Measurements from ENCODE around the gene ZNF451. TPM values are rescaled to one million over a fixed set of nuclear protein-coding genes. Genes with fewer than 3 reads are reported as not detected.

Gene ZNF451
- total RNA-seq, 1 experiment from 2014 or later = 50.6 TPM

DNA sequence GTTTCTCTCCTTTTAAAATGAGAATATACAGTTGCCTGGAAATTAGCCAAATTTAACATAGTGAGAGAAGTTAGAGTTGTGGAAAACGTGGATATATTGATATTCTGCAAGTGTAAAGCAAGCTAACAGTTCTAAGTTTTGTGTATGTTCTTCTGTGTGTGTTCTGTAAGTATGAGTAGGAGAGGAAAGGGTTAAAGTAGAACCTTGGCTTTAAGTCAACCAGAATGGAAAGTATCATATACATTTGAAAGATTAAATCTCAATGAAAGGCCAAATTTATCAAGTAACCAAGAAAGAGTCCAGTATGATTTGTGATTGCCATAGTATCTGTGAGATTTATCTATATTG, 52.2 kb downstream of the ZNF451 start:
- CTCF ChIA-PET = interaction anchor here (0.5 kb wide), 1 partner anchor 117 kb away, joined by 3 read pairs; no protein-coding TSS in a partner anchor
- Histone ChIP-seq H3K36me3 (ENCODE audit: low read depth) (peaks cover 5% of the 10 kb centered on the region; the same call in 1 of the 2 replicates), H3K27me3 (ENCODE audit: insufficient read depth, low read depth) (no peaks in the 10 kb centered on the region), H3K27ac (no peak overlapping the region), H3K79me2 (ENCODE audit: low read depth) (no peaks in the 10 kb centered on the region), H2AFZ (no peak overlapping the region), H3K9me3 (ENCODE audit: insufficient read depth, low read depth) (no peaks in the 10 kb centered on the region; the same call in none of the 2 replicates), H3F3A (ENCODE audit: insufficient read depth, low read depth) (no peaks in the 10 kb centered on the region), H3K4me3 (no peak overlapping the region), H3K4me1 (replicated peaks; ENCODE audit: insufficient read depth) (no peaks in the 10 kb centered on the region), H4K20me1 (ENCODE audit: insufficient read depth) (no peaks in the 10 kb centered on the region; the same call in 1 of the 2 replicates), H3K9me2 (ENCODE audit: insufficient read depth) (no peaks in the 10 kb centered on the region), H3K4me2 (no peak overlapping the region)
- intact Hi-C loops (cut with micrococcal nuclease; ENCODE audit: unreplicated experiment) = no loop called here
- BruUV-seq (replicated peaks) = no TSS peak
- TF ChIP-seq, protein P1, sequence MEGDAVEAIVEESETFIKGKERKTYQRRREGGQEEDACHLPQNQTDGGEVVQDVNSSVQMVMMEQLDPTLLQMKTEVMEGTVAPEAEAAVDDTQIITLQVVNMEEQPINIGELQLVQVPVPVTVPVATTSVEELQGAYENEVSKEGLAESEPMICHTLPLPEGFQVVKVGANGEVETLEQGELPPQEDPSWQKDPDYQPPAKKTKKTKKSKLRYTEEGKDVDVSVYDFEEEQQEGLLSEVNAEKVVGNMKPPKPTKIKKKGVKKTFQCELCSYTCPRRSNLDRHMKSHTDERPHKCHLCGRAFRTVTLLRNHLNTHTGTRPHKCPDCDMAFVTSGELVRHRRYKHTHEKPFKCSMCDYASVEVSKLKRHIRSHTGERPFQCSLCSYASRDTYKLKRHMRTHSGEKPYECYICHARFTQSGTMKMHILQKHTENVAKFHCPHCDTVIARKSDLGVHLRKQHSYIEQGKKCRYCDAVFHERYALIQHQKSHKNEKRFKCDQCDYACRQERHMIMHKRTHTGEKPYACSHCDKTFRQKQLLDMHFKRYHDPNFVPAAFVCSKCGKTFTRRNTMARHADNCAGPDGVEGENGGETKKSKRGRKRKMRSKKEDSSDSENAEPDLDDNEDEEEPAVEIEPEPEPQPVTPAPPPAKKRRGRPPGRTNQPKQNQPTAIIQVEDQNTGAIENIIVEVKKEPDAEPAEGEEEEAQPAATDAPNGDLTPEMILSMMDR (conservative IDR thresholded peaks at IDR 0.05) = no peak
- TF ChIP-seq EZH2 (IDR thresholded peaks at IDR 0.05; ENCODE audit: low read depth) = no peak
- POLR2A ChIA-PET (ENCODE audit: unreplicated experiment) = interaction anchor here (0.6 kb wide), 1 partner anchor 168 kb away, joined by 3 read pairs; no protein-coding TSS in a partner anchor
- DNase-seq = no peak

DNA sequence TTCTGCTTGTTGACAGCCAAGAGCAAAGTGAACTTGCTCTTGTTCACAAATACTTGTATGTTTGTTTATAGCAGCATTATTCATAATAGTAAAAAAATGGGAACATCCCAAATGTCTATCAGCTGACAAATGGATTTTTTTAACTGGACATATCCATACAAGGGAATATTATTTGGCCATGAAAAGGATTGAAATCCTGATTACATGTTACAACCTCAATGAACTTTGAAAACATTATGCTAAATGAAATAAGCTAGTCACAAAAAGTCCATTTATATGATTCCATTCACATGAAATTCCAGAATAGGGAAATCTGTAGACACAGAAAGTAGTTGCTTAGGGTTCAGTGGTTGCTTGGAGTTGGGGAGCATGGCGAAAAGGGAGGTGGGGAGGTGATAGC, 53.7 kb downstream of the ZNF451 start:
- TF ChIP-seq, protein P1 (conservative IDR thresholded peaks at IDR 0.05) = no peak
- TF ChIP-seq EZH2 (IDR thresholded peaks at IDR 0.05; ENCODE audit: low read depth) = no peak
- Histone ChIP-seq H2AFZ (no peak overlapping the region), H3K36me3 (ENCODE audit: low read depth) (peaks cover 9% of the 10 kb centered on the region), H3K9me2 (ENCODE audit: insufficient read depth) (no peaks in the 10 kb centered on the region), H4K20me1 (ENCODE audit: insufficient read depth) (no peaks in the 10 kb centered on the region), H3K27ac (no peak overlapping the region), H3F3A (ENCODE audit: insufficient read depth, low read depth) (no peaks in the 10 kb centered on the region), H3K27me3 (ENCODE audit: insufficient read depth, low read depth) (no peaks in the 10 kb centered on the region), H3K4me2 (no peak overlapping the region), H3K4me1 (replicated peaks; ENCODE audit: insufficient read depth) (no peaks in the 10 kb centered on the region), H3K79me2 (ENCODE audit: low read depth) (no peaks in the 10 kb centered on the region), H3K9me3 (ENCODE audit: insufficient read depth, low read depth) (no peaks in the 10 kb centered on the region; the same call in 1 of the 2 replicates), H3K4me3 (no peak overlapping the region)
- intact Hi-C loops (cut with micrococcal nuclease; ENCODE audit: unreplicated experiment) = no loop called here
- CTCF ChIA-PET = no interaction called here
- DNase-seq = no peak
- no TSS peak for BruUV-seq (replicated peaks)
- POLR2A ChIA-PET (ENCODE audit: unreplicated experiment) = no interaction called here

DNA sequence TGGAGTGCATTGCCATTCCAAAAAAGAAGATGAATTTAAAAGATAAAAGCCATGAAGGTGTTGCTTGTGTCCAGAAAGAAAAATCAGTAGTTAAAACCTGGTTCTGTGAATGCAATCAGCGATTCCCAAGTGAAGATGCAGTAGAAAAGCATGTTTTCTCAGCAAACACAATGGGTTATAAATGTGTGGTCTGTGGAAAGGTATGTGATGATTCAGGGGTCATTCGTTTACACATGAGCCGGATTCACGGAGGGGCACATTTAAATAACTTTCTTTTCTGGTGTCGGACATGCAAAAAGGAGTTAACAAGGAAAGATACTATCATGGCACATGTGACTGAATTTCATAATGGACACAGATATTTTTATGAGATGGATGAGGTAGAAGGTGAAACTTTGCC, 57.4 kb downstream of the ZNF451 start:
- Histone ChIP-seq H3K36me3 (ENCODE audit: low read depth) (peaks cover 9% of the 10 kb centered on the region), H3K27ac (no peak overlapping the region), H2AFZ (no peak overlapping the region), H3K79me2 (ENCODE audit: low read depth) (no peaks in the 10 kb centered on the region), H3K4me2 (no peak overlapping the region), H3F3A (ENCODE audit: insufficient read depth, low read depth) (no peaks in the 10 kb centered on the region), H4K20me1 (ENCODE audit: insufficient read depth) (no peaks in the 10 kb centered on the region), H3K9me3 (ENCODE audit: insufficient read depth, low read depth) (no peaks in the 10 kb centered on the region; the same call in 1 of the 2 replicates), H3K4me1 (replicated peaks; ENCODE audit: insufficient read depth) (no peaks in the 10 kb centered on the region), H3K27me3 (ENCODE audit: insufficient read depth, low read depth) (no peaks in the 10 kb centered on the region), H3K4me3 (no peak overlapping the region), H3K9me2 (ENCODE audit: insufficient read depth) (no peaks in the 10 kb centered on the region)
- CTCF ChIA-PET = no interaction called here
- BruUV-seq (replicated peaks) = no TSS peak
- DNase-seq = no peak
- intact Hi-C loops (cut with micrococcal nuclease; ENCODE audit: unreplicated experiment) = no loop called here
- TF ChIP-seq EZH2 (IDR thresholded peaks at IDR 0.05; ENCODE audit: low read depth) = no peak
- TF ChIP-seq, protein P1 (conservative IDR thresholded peaks at IDR 0.05) = no peak
- POLR2A ChIA-PET (ENCODE audit: unreplicated experiment) = no interaction called here
